ENCODE data around the gene RTP3. TPM values are rescaled to one million over a fixed set of nuclear protein-coding genes. Genes with fewer than 3 reads are reported as not detected.

The RTP3 gene
- total RNA-seq, 1 donor from 2014 or later = not detected

- Mint-ChIP-seq H3K27me3 (peaks cover 8% of the 10 kb centered on the region), H3K9me3 (no peaks in the 10 kb centered on the region), H3K4me1 (ENCODE audit: unreplicated experiment) (peaks cover 5% of the 10 kb centered on the region), H3K27ac (no peak overlapping the region), H3K4me3 (no peak overlapping the region), H3K36me3 (no peaks in the 10 kb centered on the region)
- DNase-seq (ENCODE audit: extremely low spot score, unreplicated experiment) = no peak
- TF ChIP-seq CTCF (conservative IDR thresholded peaks at IDR 0.05) = no peak
Measured at GRCh38 chr3:46509661-46510187, 11.9 kb downstream of the RTP3 start.

GRCh38 chr3:46512191-46512749 lies 14.5 kb downstream of the RTP3 start:
- no peak overlapping the region for H3K4me3 Mint-ChIP-seq
- no peaks in the 10 kb centered on the region for H3K9me3 Mint-ChIP-seq
- H3K27me3 Mint-ChIP-seq = peaks cover 4% of the 10 kb centered on the region
- no peaks in the 10 kb centered on the region for H3K4me1 Mint-ChIP-seq (ENCODE audit: unreplicated experiment)
- H3K36me3 Mint-ChIP-seq = no peaks in the 10 kb centered on the region
- no peak for TF ChIP-seq CTCF (conservative IDR thresholded peaks at IDR 0.05)
- no peak for DNase-seq (ENCODE audit: extremely low spot score, unreplicated experiment)
- peak overlapping the region; percentile 10 for H3K27ac Mint-ChIP-seq

- H3K4me3 Mint-ChIP-seq = no peak overlapping the region
- TF ChIP-seq CTCF (conservative IDR thresholded peaks at IDR 0.05) = no peak
- H3K9me3 Mint-ChIP-seq = no peaks in the 10 kb centered on the region
- DNase-seq (ENCODE audit: extremely low spot score, unreplicated experiment) = no peak
- no peak overlapping the region for H3K27ac Mint-ChIP-seq
- H3K36me3 Mint-ChIP-seq = no peaks in the 10 kb centered on the region
- no peaks in the 10 kb centered on the region for H3K4me1 Mint-ChIP-seq (ENCODE audit: unreplicated experiment)
- peaks cover 4% of the 10 kb centered on the region for H3K27me3 Mint-ChIP-seq
Measured at GRCh38 chr3:46516521-46516920, 18.7 kb downstream of the RTP3 start.

- Mint-ChIP-seq H3K36me3 (no peaks in the 10 kb centered on the region), H3K4me3 (no peak overlapping the region), H3K4me1 (ENCODE audit: unreplicated experiment) (no peaks in the 10 kb centered on the region), H3K9me3 (no peaks in the 10 kb centered on the region), H3K27me3 (peaks cover 3% of the 10 kb centered on the region), H3K27ac (no peak overlapping the region)
- TF ChIP-seq CTCF (conservative IDR thresholded peaks at IDR 0.05) = no peak
- no peak for DNase-seq (ENCODE audit: extremely low spot score, unreplicated experiment)
Measured at GRCh38 chr3:46517016-46517783, 19.4 kb downstream of the RTP3 start.

GRCh38 chr3:46517784-46518181 lies 20.0 kb downstream of the RTP3 start:
- no peaks in the 10 kb centered on the region for H3K4me1 Mint-ChIP-seq (ENCODE audit: unreplicated experiment)
- DNase-seq (ENCODE audit: extremely low spot score, unreplicated experiment) = no peak
- no peak for TF ChIP-seq CTCF (conservative IDR thresholded peaks at IDR 0.05)
- no peak overlapping the region for H3K27ac Mint-ChIP-seq
- no peaks in the 10 kb centered on the region for H3K9me3 Mint-ChIP-seq
- H3K36me3 Mint-ChIP-seq = no peaks in the 10 kb centered on the region
- H3K4me3 Mint-ChIP-seq = no peak overlapping the region
- H3K27me3 Mint-ChIP-seq = no peaks in the 10 kb centered on the region
